ENCODE measurements around the gene SUGCT. TPM values are rescaled to one million over a fixed set of nuclear protein-coding genes. Genes with fewer than 3 reads are reported as not detected.

The SUGCT gene
- polyA plus RNA-seq, 1 of the 3 experiments (the other 2 are of a cell fraction): 53.7 TPM

- no peak for TF ChIP-seq REST (IDR thresholded peaks at IDR 0.05; ENCODE audit: low read depth, low read length)
- peak in 1 of 2 experiments; percentile 53; a peak in 1 of 4 replicates for TF ChIP-seq EP300 (IDR thresholded peaks at IDR 0.05; ENCODE audit: borderline replicate concordance in 1 of 2, low read depth in 1 of 2, low read length in 1 of 2)
- no peak for TF ChIP-seq TAF1 (IDR thresholded peaks at IDR 0.05; ENCODE audit: borderline replicate concordance, low read depth, low read length)
- TF ChIP-seq USF2 (IDR thresholded peaks at IDR 0.05; ENCODE audit: borderline replicate concordance, low read depth, low read length): no peak
- TF ChIP-seq SIN3A (IDR thresholded peaks at IDR 0.05; ENCODE audit: borderline replicate concordance, low read depth, low read length): no peak
- TF ChIP-seq EZH2phosphoT487 (IDR thresholded peaks at IDR 0.05; ENCODE audit: borderline replicate concordance, low read depth): no peak
- TF ChIP-seq MEF2A (IDR thresholded peaks at IDR 0.05; ENCODE audit: borderline replicate concordance, low read depth): no peak
- peak; percentile 79 for TF ChIP-seq PBX3 (IDR thresholded peaks at IDR 0.05)
These were observed 450.0 kb downstream of the SUGCT start (continued) for GRCh38 chr7:40584667-40585433.

GRCh38 chr7:40586197-40586596, 451.4 kb downstream of the SUGCT start:
- no peak overlapping the region for H2AFZ ChIP-seq (ENCODE audit: low read depth)
- TF ChIP-seq GATA2 (CRISPR knock-in tag; IDR thresholded peaks at IDR 0.05) (no peak), MXI1 (IDR thresholded peaks at IDR 0.05; ENCODE audit: low read depth, low read length) (no peak), SIN3A (IDR thresholded peaks at IDR 0.05; ENCODE audit: borderline replicate concordance, low read depth, low read length) (no peak), RFX5 (IDR thresholded peaks at IDR 0.05; ENCODE audit: low read length) (no peak), CTCF (IDR thresholded peaks at IDR 0.05) (no peak), NFIC (IDR thresholded peaks at IDR 0.05; ENCODE audit: borderline replicate concordance) (peak; percentile 63; the same call in 1 of the 2 replicates), SMC3 (IDR thresholded peaks at IDR 0.05; ENCODE audit: low read depth, low read length) (no peak), MAX (IDR thresholded peaks at IDR 0.05; ENCODE audit: low read depth) (0 out of 2 replicates have a peak, but pooled peaks have one; percentile 34), EZH2phosphoT487 (IDR thresholded peaks at IDR 0.05; ENCODE audit: borderline replicate concordance, low read depth) (no peak), GABPA (IDR thresholded peaks at IDR 0.05; ENCODE audit: low read depth) (no peak), FOXJ3 (CRISPR knock-in tag; IDR thresholded peaks at IDR 0.05) (no peak), FOSL2 (IDR thresholded peaks at IDR 0.05; ENCODE audit: borderline replicate concordance, low read depth) (peak; percentile 85; the same call in 1 of the 2 replicates), JUND (IDR thresholded peaks at IDR 0.05) (peak; percentile 92), TEAD4 (IDR thresholded peaks at IDR 0.05; ENCODE audit: borderline replicate concordance, insufficient read depth) (peak; percentile 64; the same call in 1 of the 2 replicates)

More at GRCh38 chr7:40586197-40586596, 451.4 kb downstream of the SUGCT start:
- Histone ChIP-seq H3K36me3 (replicated peaks in 1 of 2; ENCODE audit: control insufficient read depth in 1 of 2, insufficient read depth in 2 of 2, low read length in 1 of 2) (peaks cover 2 to 48% of the 10 kb centered on the region in 2 experiments), H3K9me2 (no peaks in the 10 kb centered on the region), H3K4me1 (ENCODE audit: control insufficient read depth in 1 of 2, insufficient read depth in 2 of 2, low read depth in 1 of 2, low read length in 1 of 2) (peaks cover 0 to 19% of the 10 kb centered on the region in 2 experiments; a peak in 3 of 4 replicates), H3K79me2 (ENCODE audit: insufficient read depth) (peaks cover 47% of the 10 kb centered on the region), H3K4me2 (no peak overlapping the region), H3K27ac (ENCODE audit: low read depth in 2 of 2, low read length in 1 of 2) (peak overlapping the region; percentile 68 to 89), H3K27me3 (ENCODE audit: insufficient read depth) (no peaks in the 10 kb centered on the region), H3F3A (replicated peaks; ENCODE audit: insufficient read depth) (peaks cover 52% of the 10 kb centered on the region), H3K9ac (no peak overlapping the region), H3K4me3 (ENCODE audit: low read depth in 2 of 2, low read length in 1 of 2) (no peak overlapping the region), H4K20me1 (ENCODE audit: insufficient read depth) (no peaks in the 10 kb centered on the region), H3K9me3 (peaks cover 18% of the 10 kb centered on the region)
- 39% methylated on average over 1 of the region's 1 CpG for WGBS (ENCODE audit: low lambda C conversion rate)
- ChIA-PET CTCF (interaction anchor here (0.9 to 1.3 kb wide), 3 partner anchors 12 to 698 kb away, joined by 3 to 5 read pairs (median 3); no protein-coding TSS in a partner anchor), POLR2A (no interaction called here)
- DNase-seq: no peak

Data from SK-N-SH (cell line).